Thyroid gland (tissue), 4 donors: ENCODE results near the gene SLC27A4. TPM values are rescaled to one million over a fixed set of nuclear protein-coding genes. Genes with fewer than 3 reads are reported as not detected.

Source experiments
- DNase-seq, 2 donors: peaks; one replicate each; pipeline ENCODE4 v3.0.0-alpha.2; 2019
- H3K27ac ChIP-seq, 3 donors: fragments of 200-600 bp; sonication (generic); 1 replicate in 2 of 3; 2 replicates in 1 of 3; pipeline ENCODE4 v1.5.1; 2016 to 2019; ENCODE audit warnings: mild to moderate bottlenecking in 1 of 3, moderate library complexity in 1 of 3
- H3K27me3 ChIP-seq: fragments of 200-600 bp; sonication (generic); one replicate; pipeline ENCODE4 v1.5.1; 2019
- H3K36me3 ChIP-seq, 2 donors: fragments of 200-600 bp; sonication (generic); one replicate each; pipeline ENCODE4 v1.5.1; 2016 to 2019
- H3K4me1 ChIP-seq, 2 donors: fragments of 200-600 bp; sonication (generic); one replicate each; pipeline ENCODE4 v1.5.1; 2017 to 2019
- H3K4me3 ChIP-seq, 3 donors: fragments of 200-600 bp; sonication (generic); replicated peaks in 1 of 3; 1 replicate in 2 of 3; 2 replicates in 1 of 3; pipeline ENCODE4 v1.5.1; 2016; ENCODE audit warnings: mild to moderate bottlenecking in 1 of 3
- H3K9me3 ChIP-seq: fragments of 200-600 bp; sonication (generic); one replicate; pipeline ENCODE4 v1.5.1; 2017
- CTCF ChIP-seq, 6 experiments: fragments of 200-600 bp in 3 of 6; fragments of 450-650 bp in 3 of 6; sonication (generic) in 3 of 6; IDR thresholded peaks; one replicate each; pipeline ENCODE4 v1.5.1; 2016 to 2019; ENCODE audit warnings: antibody characterized with exemption in 6 of 6, mild to moderate bottlenecking in 2 of 6, inconsistent platforms in 1 of 6, moderate library complexity in 1 of 6
- POLR2A ChIP-seq, 2 donors: fragments of 450-650 bp; IDR thresholded peaks; one replicate each; pipeline ENCODE4 v1.6.1; 2017; ENCODE audit warnings: antibody characterized with exemption in 2 of 2, mild to moderate bottlenecking in 2 of 2, moderate library complexity in 1 of 2
- WGBS, 2 donors: methylation state at CpG; one replicate each; pipeline ENCODE4 v1.1.5; 2017; 5-methylcytosine and 5-hydroxymethylcytosine counted together
- intact Hi-C: fragments of 100-400 bp; cut with DNase I; formaldehyde crosslinking; loops from one replicate; pipeline ENCODE4 v1.15.1; 2023
- total RNA-seq, 4 donors: library from RNA; depleted of rRNA; stranded (reverse); fragments of >200 nt; gene quantifications; one replicate each; pipeline ENCODE4 v1.2.3, GENCODE V29; 2016

Gene SLC27A4
- total RNA-seq, 4 donors from 2014 or later, result 15.9 to 38.4 (median 30.4) TPM

GRCh38 chr9:128383007-128383753 lies 42.9 kb downstream of the SLC27A4 start:
- TF ChIP-seq CTCF (IDR thresholded peaks at IDR 0.05) (no peak), POLR2A (IDR thresholded peaks at IDR 0.05) (no peak)
- no peaks in the 10 kb centered on the region for H3K27me3 ChIP-seq
- 82 to 88% methylated on average over 9 of the region's 9 CpGs for WGBS, 2 donors

GRCh38 chr9:128383791-128384190 lies 43.5 kb downstream of the SLC27A4 start:
- WGBS, 2 donors, result 94 to 100% methylated on average over 2 to 8 of the region's 8 CpGs
- no peaks in the 10 kb centered on the region for H3K4me1 ChIP-seq
- H3K36me3 ChIP-seq, result peaks cover 19 to 21% of the 10 kb centered on the region in 2 donors
- no peak overlapping the region for H3K4me3 ChIP-seq
- intact Hi-C loops, result no loop called here
- no peak for DNase-seq
- TF ChIP-seq CTCF (IDR thresholded peaks at IDR 0.05) (no peak), POLR2A (IDR thresholded peaks at IDR 0.05) (no peak)
- H3K27ac ChIP-seq, result no peak overlapping the region
- no peaks in the 10 kb centered on the region for H3K9me3 ChIP-seq
- no peaks in the 10 kb centered on the region for H3K27me3 ChIP-seq

More at GRCh38 chr9:128383007-128383753, 42.9 kb downstream of the SLC27A4 start:
- peaks cover 15% of the 10 kb centered on the region in 2 donors for H3K36me3 ChIP-seq
- intact Hi-C loops, result no loop called here
- no peaks in the 10 kb centered on the region for H3K9me3 ChIP-seq
- H3K4me1 ChIP-seq, result no peaks in the 10 kb centered on the region
- no peak overlapping the region for H3K27ac ChIP-seq
- no peak overlapping the region for H3K4me3 ChIP-seq
- DNase-seq, result no peak

- H3K27ac ChIP-seq, result no peak overlapping the region
- no peak for DNase-seq
- H3K4me1 ChIP-seq, result peaks cover 0 to 8% of the 10 kb centered on the region in 2 donors
- peaks cover 26% of the 10 kb centered on the region in 2 donors for H3K36me3 ChIP-seq
- no peaks in the 10 kb centered on the region for H3K9me3 ChIP-seq
- intact Hi-C loops, result no loop called here
- no peak overlapping the region for H3K4me3 ChIP-seq
- 90 to 91% methylated on average over 7 of the region's 7 CpGs for WGBS, 2 donors
- H3K27me3 ChIP-seq, result no peaks in the 10 kb centered on the region
- TF ChIP-seq CTCF (IDR thresholded peaks at IDR 0.05), result no peak
- TF ChIP-seq POLR2A (IDR thresholded peaks at IDR 0.05), result no peak
Measured at GRCh38 chr9:128384801-128385495, 44.6 kb downstream of the SLC27A4 start.

GRCh38 chr9:128385496-128386460 lies 45.5 kb downstream of the SLC27A4 start:
- WGBS, 2 donors, result 81 to 82% methylated on average over 11 to 16 of the region's 18 CpGs

More at GRCh38 chr9:128385496-128386460, 45.5 kb downstream of the SLC27A4 start:
- Histone ChIP-seq H3K4me1 (peaks cover 0 to 14% of the 10 kb centered on the region in 2 donors), H3K27me3 (no peaks in the 10 kb centered on the region), H3K27ac (no peak overlapping the region), H3K9me3 (no peaks in the 10 kb centered on the region), H3K4me3 (no peak overlapping the region), H3K36me3 (peaks cover 26% of the 10 kb centered on the region in 2 donors)
- TF ChIP-seq CTCF (IDR thresholded peaks at IDR 0.05) (no peak), POLR2A (IDR thresholded peaks at IDR 0.05) (no peak)
- intact Hi-C loops, result no loop called here
- no peak for DNase-seq
